ENCODE results near the gene IFIT1.

DNA sequence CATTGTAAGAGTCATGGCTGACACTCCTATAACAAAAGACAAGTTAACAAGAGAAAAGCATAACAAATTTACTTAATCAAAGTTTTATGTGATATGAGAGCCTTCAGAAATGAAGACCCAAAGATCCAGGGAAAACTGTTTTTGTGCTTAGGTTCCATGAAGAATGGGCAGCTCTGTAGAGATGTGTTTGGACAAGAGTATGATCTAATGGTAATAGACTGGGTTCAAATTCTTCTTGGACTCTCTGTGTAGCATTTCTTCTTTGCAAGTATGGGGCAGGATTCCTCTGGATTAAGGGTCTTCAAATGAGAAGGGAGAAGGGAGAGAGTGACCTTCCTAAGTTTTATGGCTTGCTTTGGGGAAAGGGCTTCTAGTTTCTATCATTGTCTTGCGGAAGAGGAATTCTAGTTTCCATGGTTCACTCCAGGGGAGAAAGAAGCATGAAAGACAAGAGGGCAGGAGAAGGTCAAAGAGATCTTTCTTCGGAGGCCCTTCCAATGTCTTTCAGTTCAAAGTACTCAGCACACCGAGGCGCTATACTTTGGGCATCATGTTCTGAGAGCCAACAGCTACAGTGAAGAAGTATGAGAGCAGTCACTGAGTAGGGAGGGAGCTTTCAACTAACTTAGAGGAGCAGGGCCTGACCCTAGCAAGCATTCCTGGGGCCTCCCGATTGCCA is 49.2 kb upstream of the IFIT1 start:
- TF ChIP-seq TAF1 (IDR thresholded peaks at IDR 0.05; ENCODE audit: low read depth) = no peak
- TF ChIP-seq, protein P1, sequence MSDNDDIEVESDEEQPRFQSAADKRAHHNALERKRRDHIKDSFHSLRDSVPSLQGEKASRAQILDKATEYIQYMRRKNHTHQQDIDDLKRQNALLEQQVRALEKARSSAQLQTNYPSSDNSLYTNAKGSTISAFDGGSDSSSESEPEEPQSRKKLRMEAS (IDR thresholded peaks at IDR 0.05) = no peak
- TF ChIP-seq YY1 (IDR thresholded peaks at IDR 0.05; ENCODE audit: low read depth) = no peak
- no peak for TF ChIP-seq RAD21 (IDR thresholded peaks at IDR 0.05; ENCODE audit: low read depth)
- no peak for TF ChIP-seq TEAD4 (IDR thresholded peaks at IDR 0.05)
- TF ChIP-seq FOXM1 (IDR thresholded peaks at IDR 0.05; ENCODE audit: borderline replicate concordance, low read depth) = no peak
- TF ChIP-seq CEBPB (IDR thresholded peaks at IDR 0.05) = no peak
- TF ChIP-seq, protein P2, sequence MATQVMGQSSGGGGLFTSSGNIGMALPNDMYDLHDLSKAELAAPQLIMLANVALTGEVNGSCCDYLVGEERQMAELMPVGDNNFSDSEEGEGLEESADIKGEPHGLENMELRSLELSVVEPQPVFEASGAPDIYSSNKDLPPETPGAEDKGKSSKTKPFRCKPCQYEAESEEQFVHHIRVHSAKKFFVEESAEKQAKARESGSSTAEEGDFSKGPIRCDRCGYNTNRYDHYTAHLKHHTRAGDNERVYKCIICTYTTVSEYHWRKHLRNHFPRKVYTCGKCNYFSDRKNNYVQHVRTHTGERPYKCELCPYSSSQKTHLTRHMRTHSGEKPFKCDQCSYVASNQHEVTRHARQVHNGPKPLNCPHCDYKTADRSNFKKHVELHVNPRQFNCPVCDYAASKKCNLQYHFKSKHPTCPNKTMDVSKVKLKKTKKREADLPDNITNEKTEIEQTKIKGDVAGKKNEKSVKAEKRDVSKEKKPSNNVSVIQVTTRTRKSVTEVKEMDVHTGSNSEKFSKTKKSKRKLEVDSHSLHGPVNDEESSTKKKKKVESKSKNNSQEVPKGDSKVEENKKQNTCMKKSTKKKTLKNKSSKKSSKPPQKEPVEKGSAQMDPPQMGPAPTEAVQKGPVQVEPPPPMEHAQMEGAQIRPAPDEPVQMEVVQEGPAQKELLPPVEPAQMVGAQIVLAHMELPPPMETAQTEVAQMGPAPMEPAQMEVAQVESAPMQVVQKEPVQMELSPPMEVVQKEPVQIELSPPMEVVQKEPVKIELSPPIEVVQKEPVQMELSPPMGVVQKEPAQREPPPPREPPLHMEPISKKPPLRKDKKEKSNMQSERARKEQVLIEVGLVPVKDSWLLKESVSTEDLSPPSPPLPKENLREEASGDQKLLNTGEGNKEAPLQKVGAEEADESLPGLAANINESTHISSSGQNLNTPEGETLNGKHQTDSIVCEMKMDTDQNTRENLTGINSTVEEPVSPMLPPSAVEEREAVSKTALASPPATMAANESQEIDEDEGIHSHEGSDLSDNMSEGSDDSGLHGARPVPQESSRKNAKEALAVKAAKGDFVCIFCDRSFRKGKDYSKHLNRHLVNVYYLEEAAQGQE (IDR thresholded peaks at IDR 0.05; ENCODE audit: low read depth) = no peak
